ENCODE results near the gene TRPM4.
"Not testable (repeated sequence)": the region's sequence is repeated elsewhere in the genome, so short reads cannot be mapped to it uniquely, and the experiment has no call there.

- not testable (repeated sequence) for TF ChIP-seq CTCF, POLR2A (IDR thresholded peaks at IDR 0.05)
Measured at GRCh38 chr19:49209502-49209901, 51.9 kb downstream of the TRPM4 start.

All from gastroesophageal sphincter (tissue), 3 donors.